Brain microvascular endothelial cell (primary cell): ENCODE measurements around the gene CCL19.

Experiments used
- DNase-seq: peaks from one replicate; pipeline ENCODE4 v3.0.0-alpha.2; 2020
- H3K27ac ChIP-seq: fragments of 250-450 bp; sonication (Bioruptor Pico); 2 replicates; pipeline ENCODE4 v1.5.1; 2020; ENCODE audit warnings: mild to moderate bottlenecking, moderate library complexity
- H3K27me3 ChIP-seq: fragments of 250-450 bp; sonication (Bioruptor Pico); replicated peaks from 2 replicates; pipeline ENCODE4 v1.5.1; 2020; ENCODE audit warnings: mild to moderate bottlenecking
- H3K36me3 ChIP-seq: fragments of 250-450 bp; sonication (Bioruptor Pico); replicated peaks from 2 replicates; pipeline ENCODE4 v1.5.1; 2020; ENCODE audit warnings: mild to moderate bottlenecking
- H3K4me3 ChIP-seq: 2 replicates; pipeline ENCODE4 v1.5.1; 2011; ENCODE audit warnings: low read depth, mild to moderate bottlenecking, control low read depth, low read length, moderate library complexity
- in situ Hi-C: cut with HindIII; loops from 2 replicates; pipeline ENCODE4 v1.10.0; 2017; ENCODE audit warnings: low sequenced_read_pairs, low pct_ligation_motif_present
- TF ChIP-seq, protein P1 (sequence below): IDR thresholded peaks from 2 replicates; pipeline ENCODE4 v1.5.1; 2011; ENCODE audit warnings: low read depth, mild to moderate bottlenecking, moderate library complexity, low read length, control low read depth, inconsistent platforms; ENCODE audit errors: missing control alignments

CCL19 gene

DNA sequence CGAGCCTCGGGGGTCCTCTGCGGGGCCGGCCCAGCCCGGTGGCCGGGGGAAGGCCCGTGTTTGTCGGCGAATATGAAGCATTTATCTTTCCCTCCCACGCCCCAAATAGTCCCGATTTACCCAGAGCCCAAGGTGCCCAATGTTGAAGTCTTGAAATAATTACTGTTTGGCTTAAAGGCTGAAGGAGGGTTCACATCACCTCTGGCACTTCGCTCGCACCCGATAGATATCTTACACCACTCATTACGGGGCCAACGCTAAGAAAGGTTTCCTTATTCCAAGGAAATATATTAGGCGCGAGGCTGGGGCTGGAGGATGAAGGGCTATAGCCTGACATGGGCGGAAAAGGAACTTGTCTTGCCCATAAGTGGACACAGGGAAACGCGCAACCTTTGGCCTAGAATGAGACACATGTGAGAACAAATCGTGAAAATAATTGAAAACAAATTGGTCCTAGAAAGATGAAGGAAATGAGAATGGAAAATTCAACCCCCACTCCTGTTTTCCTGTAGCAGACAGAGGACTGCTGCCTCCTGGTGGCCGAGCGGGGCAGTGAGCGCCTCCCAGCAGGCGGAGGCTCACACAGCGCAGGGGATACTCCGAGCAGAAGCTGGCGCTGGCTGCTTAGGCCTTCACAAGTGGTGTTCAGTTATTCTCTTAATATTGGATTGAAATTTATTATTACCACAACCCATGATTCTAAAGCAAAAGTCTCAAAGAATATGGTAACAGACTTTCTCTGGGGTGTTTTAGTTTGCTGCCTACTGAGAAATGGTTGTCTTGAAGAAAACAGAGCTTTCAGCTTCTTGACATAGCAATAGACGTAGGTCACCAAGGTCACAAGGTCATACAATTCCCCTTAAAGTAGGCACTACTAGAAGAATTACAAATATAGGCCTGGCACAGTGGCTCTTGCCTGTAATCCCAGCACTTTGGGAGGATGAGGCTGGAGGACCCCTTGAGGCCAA is 11.0 kb upstream of the CCL19 start:
- Histone ChIP-seq H3K27ac (no peak overlapping the region), H3K36me3 (no peaks in the 10 kb centered on the region), H3K4me3 (peak overlapping the region; percentile 61), H3K27me3 (no peaks in the 10 kb centered on the region)
- peak; percentile 80 for DNase-seq
- in situ Hi-C loops, result no loop called here
- TF ChIP-seq, protein P1, sequence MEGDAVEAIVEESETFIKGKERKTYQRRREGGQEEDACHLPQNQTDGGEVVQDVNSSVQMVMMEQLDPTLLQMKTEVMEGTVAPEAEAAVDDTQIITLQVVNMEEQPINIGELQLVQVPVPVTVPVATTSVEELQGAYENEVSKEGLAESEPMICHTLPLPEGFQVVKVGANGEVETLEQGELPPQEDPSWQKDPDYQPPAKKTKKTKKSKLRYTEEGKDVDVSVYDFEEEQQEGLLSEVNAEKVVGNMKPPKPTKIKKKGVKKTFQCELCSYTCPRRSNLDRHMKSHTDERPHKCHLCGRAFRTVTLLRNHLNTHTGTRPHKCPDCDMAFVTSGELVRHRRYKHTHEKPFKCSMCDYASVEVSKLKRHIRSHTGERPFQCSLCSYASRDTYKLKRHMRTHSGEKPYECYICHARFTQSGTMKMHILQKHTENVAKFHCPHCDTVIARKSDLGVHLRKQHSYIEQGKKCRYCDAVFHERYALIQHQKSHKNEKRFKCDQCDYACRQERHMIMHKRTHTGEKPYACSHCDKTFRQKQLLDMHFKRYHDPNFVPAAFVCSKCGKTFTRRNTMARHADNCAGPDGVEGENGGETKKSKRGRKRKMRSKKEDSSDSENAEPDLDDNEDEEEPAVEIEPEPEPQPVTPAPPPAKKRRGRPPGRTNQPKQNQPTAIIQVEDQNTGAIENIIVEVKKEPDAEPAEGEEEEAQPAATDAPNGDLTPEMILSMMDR, result peak; percentile 100

DNA sequence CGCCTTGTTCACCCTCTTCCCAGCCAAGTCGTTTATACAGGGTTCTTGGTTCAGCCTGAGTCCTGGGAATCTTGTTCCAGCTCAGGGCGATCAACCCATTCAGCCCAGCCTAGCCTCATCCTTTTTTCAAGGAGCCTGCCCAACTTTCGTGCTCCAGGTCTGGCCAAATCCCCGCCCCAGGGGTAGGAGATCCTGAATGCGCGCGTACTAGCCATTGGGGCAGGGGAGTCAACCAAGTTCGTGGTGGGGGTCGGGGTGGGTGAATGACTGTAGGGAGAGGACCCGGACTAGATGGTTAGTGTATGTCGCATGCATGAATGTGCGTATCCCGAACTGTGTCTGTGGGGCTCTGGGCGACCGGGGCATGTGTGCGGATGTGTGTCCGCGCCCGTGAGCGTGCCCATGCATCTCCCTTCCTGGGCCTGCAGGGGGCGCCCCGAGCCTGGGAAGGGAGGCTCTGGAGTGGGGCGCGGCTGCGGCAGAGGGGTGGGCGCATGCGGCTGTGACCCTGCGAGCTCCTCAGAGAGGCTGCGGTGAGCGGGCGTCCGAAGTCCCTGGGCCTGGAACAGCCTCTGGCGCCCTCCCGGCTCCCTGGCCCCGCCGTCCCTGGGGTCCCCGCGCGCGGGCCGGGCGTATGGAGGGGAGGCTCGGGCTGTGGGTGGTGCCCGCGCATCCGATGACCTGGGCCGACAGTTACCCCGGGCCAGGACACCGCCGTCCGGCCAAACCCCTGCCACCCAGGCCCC is 10.1 kb upstream of the CCL19 start:
- Histone ChIP-seq H3K36me3 (no peaks in the 10 kb centered on the region), H3K4me3 (peak overlapping the region; percentile 61), H3K27me3 (no peaks in the 10 kb centered on the region), H3K27ac (no peak overlapping the region)
- TF ChIP-seq, protein P1, result peak; percentile 88
- in situ Hi-C loops, result no loop called here
- peak; percentile 43 for DNase-seq

DNA sequence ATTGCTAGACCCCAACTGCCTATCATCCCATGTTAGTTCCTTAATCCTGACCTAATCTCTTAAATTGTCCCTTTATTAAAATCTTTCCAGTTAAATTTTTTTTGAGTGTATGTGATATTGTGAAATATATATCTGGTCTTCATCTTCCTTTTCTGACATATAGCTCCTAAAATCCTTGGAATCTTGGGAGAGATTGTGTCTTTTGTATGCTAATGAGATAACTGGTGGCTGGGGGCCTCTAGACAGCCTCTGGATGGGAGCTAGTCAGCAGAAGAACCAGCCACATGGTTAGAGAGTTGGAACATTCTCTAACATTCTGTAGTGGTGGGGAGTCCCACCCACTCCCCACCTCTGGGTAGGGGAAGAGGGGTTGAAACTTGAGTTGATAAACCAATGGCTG is 3.7 kb upstream of the CCL19 start:
- in situ Hi-C loops, result no loop called here
- no peaks in the 10 kb centered on the region for H3K36me3 ChIP-seq
- H3K4me3 ChIP-seq, result no peak overlapping the region
- DNase-seq, result no peak
- H3K27me3 ChIP-seq, result no peaks in the 10 kb centered on the region
- TF ChIP-seq, protein P1, result no peak
- no peak overlapping the region for H3K27ac ChIP-seq

DNA sequence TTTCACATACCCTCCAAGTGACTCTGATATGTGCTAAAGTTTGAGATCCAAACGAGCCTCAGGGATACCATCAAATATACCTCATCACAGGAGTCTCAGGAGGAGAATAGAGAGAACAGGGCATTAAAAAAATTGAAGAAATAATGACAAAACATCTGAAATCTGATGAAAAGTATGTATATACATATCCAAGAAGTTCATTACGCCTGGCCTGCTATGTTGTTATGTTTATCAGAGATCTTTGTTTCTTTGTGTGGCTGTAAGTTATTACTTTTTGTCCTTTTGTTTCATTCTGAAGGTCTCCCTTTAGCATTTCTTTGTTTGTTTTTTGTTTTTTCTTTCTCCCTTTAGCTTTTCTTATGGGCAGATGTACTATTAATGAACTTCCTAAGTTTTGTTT is 2.5 kb upstream of the CCL19 start:
- H3K36me3 ChIP-seq, result no peaks in the 10 kb centered on the region
- in situ Hi-C loops, result no loop called here
- TF ChIP-seq, protein P1, result no peak
- H3K27me3 ChIP-seq, result no peaks in the 10 kb centered on the region
- H3K4me3 ChIP-seq, result no peak overlapping the region
- DNase-seq, result no peak
- no peak overlapping the region for H3K27ac ChIP-seq

DNA sequence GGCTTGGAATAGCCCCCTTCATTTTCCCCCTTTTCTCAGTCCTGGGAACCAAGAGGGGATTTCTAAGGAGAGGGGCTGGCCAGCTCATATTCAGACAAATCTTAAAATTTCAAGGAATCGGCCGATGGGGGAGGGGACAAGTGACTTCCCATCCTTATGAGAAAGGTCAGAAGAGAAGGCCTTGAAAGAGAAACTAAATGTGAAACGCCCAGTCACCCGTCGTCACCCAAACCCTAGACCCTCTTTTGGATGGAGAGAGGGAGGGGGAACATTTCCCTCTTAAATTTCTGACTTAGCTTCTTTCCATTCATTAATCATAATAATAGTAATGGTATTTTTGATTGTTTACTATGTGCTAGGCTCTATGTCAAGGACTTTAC is 850 bp upstream of the CCL19 start:
- Histone ChIP-seq H3K27me3 (no peaks in the 10 kb centered on the region), H3K4me3 (no peak overlapping the region), H3K27ac (no peak overlapping the region), H3K36me3 (no peaks in the 10 kb centered on the region)
- TF ChIP-seq, protein P1, result no peak
- in situ Hi-C loops, result no loop called here
- no peak for DNase-seq
